ENCODE results near the gene SEC22A.

The SEC22A gene

DNA sequence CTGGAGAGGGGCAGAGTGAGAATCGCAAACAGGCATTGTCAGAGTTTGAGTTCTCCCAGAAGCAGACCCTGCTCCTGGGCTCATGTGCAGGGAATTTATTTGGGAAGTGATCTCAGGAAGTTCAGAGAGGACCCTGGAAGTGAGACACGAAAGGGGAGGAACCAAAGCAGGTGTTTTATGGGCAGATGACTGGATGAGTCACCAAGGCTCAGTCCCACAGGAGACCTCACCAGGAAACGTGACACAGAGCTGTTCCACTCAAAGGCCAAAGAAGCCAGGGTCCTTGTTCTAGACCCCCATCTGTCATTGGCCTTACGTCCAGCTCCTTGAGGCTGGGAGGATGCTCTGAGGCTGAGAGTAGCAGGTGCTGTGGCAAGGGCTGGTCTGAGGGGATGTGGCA, 43.4 kb upstream of the SEC22A start:
- TF ChIP-seq YY1 (IDR thresholded peaks at IDR 0.05; ENCODE audit: low read depth) (no peak), NFIC (IDR thresholded peaks at IDR 0.05) (no peak), RAD21 (IDR thresholded peaks at IDR 0.05; ENCODE audit: low read depth) (no peak), CEBPB (IDR thresholded peaks at IDR 0.05) (no peak), EGR1 (IDR thresholded peaks at IDR 0.05) (no peak), TAF1 (IDR thresholded peaks at IDR 0.05; ENCODE audit: low read depth) (no peak), ZBTB7A (IDR thresholded peaks at IDR 0.05; ENCODE audit: low read depth) (no peak), CREB1 (IDR thresholded peaks at IDR 0.05; ENCODE audit: low read depth) (no peak), TEAD4 (IDR thresholded peaks at IDR 0.05) (no peak), FOXM1 (IDR thresholded peaks at IDR 0.05; ENCODE audit: borderline replicate concordance, low read depth) (no peak)
- TF ChIP-seq, protein P1, sequence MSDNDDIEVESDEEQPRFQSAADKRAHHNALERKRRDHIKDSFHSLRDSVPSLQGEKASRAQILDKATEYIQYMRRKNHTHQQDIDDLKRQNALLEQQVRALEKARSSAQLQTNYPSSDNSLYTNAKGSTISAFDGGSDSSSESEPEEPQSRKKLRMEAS (IDR thresholded peaks at IDR 0.05), result no peak
- TF ChIP-seq, protein P2, sequence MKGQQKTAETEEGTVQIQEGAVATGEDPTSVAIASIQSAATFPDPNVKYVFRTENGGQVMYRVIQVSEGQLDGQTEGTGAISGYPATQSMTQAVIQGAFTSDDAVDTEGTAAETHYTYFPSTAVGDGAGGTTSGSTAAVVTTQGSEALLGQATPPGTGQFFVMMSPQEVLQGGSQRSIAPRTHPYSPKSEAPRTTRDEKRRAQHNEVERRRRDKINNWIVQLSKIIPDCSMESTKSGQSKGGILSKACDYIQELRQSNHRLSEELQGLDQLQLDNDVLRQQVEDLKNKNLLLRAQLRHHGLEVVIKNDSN (IDR thresholded peaks at IDR 0.05), result no peak
- TF ChIP-seq, protein P3, sequence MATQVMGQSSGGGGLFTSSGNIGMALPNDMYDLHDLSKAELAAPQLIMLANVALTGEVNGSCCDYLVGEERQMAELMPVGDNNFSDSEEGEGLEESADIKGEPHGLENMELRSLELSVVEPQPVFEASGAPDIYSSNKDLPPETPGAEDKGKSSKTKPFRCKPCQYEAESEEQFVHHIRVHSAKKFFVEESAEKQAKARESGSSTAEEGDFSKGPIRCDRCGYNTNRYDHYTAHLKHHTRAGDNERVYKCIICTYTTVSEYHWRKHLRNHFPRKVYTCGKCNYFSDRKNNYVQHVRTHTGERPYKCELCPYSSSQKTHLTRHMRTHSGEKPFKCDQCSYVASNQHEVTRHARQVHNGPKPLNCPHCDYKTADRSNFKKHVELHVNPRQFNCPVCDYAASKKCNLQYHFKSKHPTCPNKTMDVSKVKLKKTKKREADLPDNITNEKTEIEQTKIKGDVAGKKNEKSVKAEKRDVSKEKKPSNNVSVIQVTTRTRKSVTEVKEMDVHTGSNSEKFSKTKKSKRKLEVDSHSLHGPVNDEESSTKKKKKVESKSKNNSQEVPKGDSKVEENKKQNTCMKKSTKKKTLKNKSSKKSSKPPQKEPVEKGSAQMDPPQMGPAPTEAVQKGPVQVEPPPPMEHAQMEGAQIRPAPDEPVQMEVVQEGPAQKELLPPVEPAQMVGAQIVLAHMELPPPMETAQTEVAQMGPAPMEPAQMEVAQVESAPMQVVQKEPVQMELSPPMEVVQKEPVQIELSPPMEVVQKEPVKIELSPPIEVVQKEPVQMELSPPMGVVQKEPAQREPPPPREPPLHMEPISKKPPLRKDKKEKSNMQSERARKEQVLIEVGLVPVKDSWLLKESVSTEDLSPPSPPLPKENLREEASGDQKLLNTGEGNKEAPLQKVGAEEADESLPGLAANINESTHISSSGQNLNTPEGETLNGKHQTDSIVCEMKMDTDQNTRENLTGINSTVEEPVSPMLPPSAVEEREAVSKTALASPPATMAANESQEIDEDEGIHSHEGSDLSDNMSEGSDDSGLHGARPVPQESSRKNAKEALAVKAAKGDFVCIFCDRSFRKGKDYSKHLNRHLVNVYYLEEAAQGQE (IDR thresholded peaks at IDR 0.05; ENCODE audit: low read depth), result no peak

DNA sequence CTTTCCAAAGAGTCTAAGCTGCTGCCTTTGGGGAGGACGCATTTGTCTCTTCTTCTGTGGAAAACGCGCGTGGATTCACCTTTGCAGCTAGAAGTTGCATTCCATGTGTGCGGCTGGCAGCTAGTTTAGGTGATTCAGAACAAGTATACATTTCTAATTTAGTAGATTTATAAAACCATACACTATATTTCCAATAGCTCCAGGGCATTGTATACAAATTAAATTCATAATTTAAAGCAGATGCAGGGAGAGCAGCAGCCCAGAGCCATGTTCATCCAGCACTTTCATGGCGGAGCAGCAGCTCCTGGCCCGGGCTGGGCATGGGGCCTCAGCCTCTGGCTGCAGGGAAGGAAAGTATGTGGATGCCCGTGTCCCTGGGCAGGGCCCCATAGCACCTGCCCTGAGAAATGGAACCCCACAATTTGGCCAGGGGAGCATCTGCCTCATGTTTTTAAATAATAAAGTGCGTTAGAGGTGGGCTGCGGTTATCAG, 42.8 kb upstream of the SEC22A start:
- TF ChIP-seq RAD21 (IDR thresholded peaks at IDR 0.05; ENCODE audit: low read depth), result no peak
- TF ChIP-seq TEAD4 (IDR thresholded peaks at IDR 0.05), result no peak
- TF ChIP-seq EP300 (IDR thresholded peaks at IDR 0.05; ENCODE audit: borderline replicate concordance), result no peak
- TF ChIP-seq EGR1 (IDR thresholded peaks at IDR 0.05), result no peak
- no peak for TF ChIP-seq YY1 (IDR thresholded peaks at IDR 0.05; ENCODE audit: low read depth)
- no peak for TF ChIP-seq ZBTB7A (IDR thresholded peaks at IDR 0.05; ENCODE audit: low read depth)
- TF ChIP-seq, protein P2 (IDR thresholded peaks at IDR 0.05), result no peak
- TF ChIP-seq CEBPB (IDR thresholded peaks at IDR 0.05), result no peak
- TF ChIP-seq TCF12 (IDR thresholded peaks at IDR 0.05; ENCODE audit: low read depth), result no peak

DNA sequence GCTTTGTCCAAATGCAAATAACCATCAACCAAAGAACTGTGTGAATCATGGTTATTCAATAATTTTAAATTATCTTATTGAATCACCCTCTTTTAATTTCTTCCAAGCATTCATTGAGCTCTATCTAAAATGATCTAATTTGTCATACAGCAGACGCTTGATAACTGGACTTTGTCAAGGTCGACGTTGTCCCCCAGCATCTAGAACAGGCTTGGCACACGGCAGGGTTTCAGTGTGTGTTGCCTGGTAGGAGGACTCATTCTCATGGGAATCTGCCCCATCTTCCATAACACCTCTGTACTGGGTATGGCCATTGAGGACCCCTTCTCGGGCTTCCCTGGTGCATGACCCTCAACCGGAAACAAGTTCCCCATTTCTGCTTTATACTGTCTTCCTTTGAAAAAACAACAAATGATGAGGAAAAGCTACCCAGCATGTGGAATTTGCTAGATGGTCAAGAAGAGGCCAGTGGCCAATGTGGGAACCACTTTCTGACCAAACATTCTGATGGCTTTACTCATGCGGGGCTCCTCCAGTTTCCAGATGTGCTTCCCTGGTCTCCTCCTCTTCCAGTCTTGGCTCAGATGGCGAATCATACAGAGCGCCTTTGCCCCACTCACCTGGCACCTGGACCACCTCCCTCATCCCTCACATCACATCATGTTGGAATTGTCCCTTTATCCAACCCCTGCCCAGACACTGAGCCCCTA, 41.7 kb upstream of the SEC22A start:
- TF ChIP-seq TEAD4 (IDR thresholded peaks at IDR 0.05) (no peak), TCF12 (IDR thresholded peaks at IDR 0.05; ENCODE audit: low read depth) (no peak), RAD21 (IDR thresholded peaks at IDR 0.05; ENCODE audit: low read depth) (no peak), CREB1 (IDR thresholded peaks at IDR 0.05; ENCODE audit: low read depth) (no peak), FOXM1 (IDR thresholded peaks at IDR 0.05; ENCODE audit: borderline replicate concordance, low read depth) (no peak), TAF1 (IDR thresholded peaks at IDR 0.05; ENCODE audit: low read depth) (no peak), NFIC (IDR thresholded peaks at IDR 0.05) (no peak), EP300 (IDR thresholded peaks at IDR 0.05; ENCODE audit: borderline replicate concordance) (no peak)
- TF ChIP-seq, protein P2 (IDR thresholded peaks at IDR 0.05), result no peak

- TF ChIP-seq, protein P1 (IDR thresholded peaks at IDR 0.05), result no peak
- no peak for TF ChIP-seq YY1 (IDR thresholded peaks at IDR 0.05; ENCODE audit: low read depth)
- TF ChIP-seq RAD21 (IDR thresholded peaks at IDR 0.05; ENCODE audit: low read depth), result no peak
- no peak for TF ChIP-seq CEBPB (IDR thresholded peaks at IDR 0.05)
- TF ChIP-seq ZBTB7A (IDR thresholded peaks at IDR 0.05; ENCODE audit: low read depth), result no peak
- TF ChIP-seq FOXM1 (IDR thresholded peaks at IDR 0.05; ENCODE audit: borderline replicate concordance, low read depth), result no peak
- TF ChIP-seq TCF12 (IDR thresholded peaks at IDR 0.05; ENCODE audit: low read depth), result no peak
- no peak for TF ChIP-seq CREB1 (IDR thresholded peaks at IDR 0.05; ENCODE audit: low read depth)
- TF ChIP-seq TEAD4 (IDR thresholded peaks at IDR 0.05), result no peak
- TF ChIP-seq TAF1 (IDR thresholded peaks at IDR 0.05; ENCODE audit: low read depth), result no peak
- no peak for TF ChIP-seq EGR1 (IDR thresholded peaks at IDR 0.05)
- no peak for TF ChIP-seq EP300 (IDR thresholded peaks at IDR 0.05; ENCODE audit: borderline replicate concordance)
These were observed 40.6 kb upstream of the SEC22A start for GRCh38 chr3:123161167-123161566.

- no peak for TF ChIP-seq NFIC (IDR thresholded peaks at IDR 0.05)
- no peak for TF ChIP-seq CEBPB (IDR thresholded peaks at IDR 0.05)
- no peak for TF ChIP-seq TEAD4 (IDR thresholded peaks at IDR 0.05)
- TF ChIP-seq TCF12 (IDR thresholded peaks at IDR 0.05; ENCODE audit: low read depth), result no peak
- TF ChIP-seq, protein P1 (IDR thresholded peaks at IDR 0.05), result no peak
These were observed 38.6 kb upstream of the SEC22A start for GRCh38 chr3:123163141-123163540.

GRCh38 chr3:123165163-123165562, 36.6 kb upstream of the SEC22A start:
- TF ChIP-seq ZBTB7A (IDR thresholded peaks at IDR 0.05; ENCODE audit: low read depth) (no peak), CREB1 (IDR thresholded peaks at IDR 0.05; ENCODE audit: low read depth) (no peak), TEAD4 (IDR thresholded peaks at IDR 0.05) (no peak), TAF1 (IDR thresholded peaks at IDR 0.05; ENCODE audit: low read depth) (no peak), EP300 (IDR thresholded peaks at IDR 0.05; ENCODE audit: borderline replicate concordance) (no peak), RAD21 (IDR thresholded peaks at IDR 0.05; ENCODE audit: low read depth) (no peak), TCF12 (IDR thresholded peaks at IDR 0.05; ENCODE audit: low read depth) (no peak), EGR1 (IDR thresholded peaks at IDR 0.05) (no peak), FOXM1 (IDR thresholded peaks at IDR 0.05; ENCODE audit: borderline replicate concordance, low read depth) (no peak), YY1 (IDR thresholded peaks at IDR 0.05; ENCODE audit: low read depth) (no peak)
- TF ChIP-seq, protein P3 (IDR thresholded peaks at IDR 0.05; ENCODE audit: low read depth), result no peak
- TF ChIP-seq, protein P1 (IDR thresholded peaks at IDR 0.05), result no peak
- TF ChIP-seq, protein P2 (IDR thresholded peaks at IDR 0.05), result no peak
